ENCODE data around the gene UTY.

- TF ChIP-seq CTCF (IDR thresholded peaks at IDR 0.05) (no peak), POLR2A (IDR thresholded peaks at IDR 0.05) (no peak)
Measured at GRCh38 chrY:13279561-13279960, 200.3 kb downstream of the UTY start.
